PC-3 (cell line): Measurements from ENCODE around the gene NAA25.
"Not testable (repeated sequence)": the region's sequence is repeated elsewhere in the genome, so short reads cannot be mapped to it uniquely, and the experiment has no call there.

Experiments used
- EZH2 ChIP-seq: fragments of 300-600 bp; sonication (generic); IDR thresholded peaks from one replicate; pipeline ENCODE4 v1.6.1; 2017; ENCODE audit warnings: antibody characterized with exemption, mild to moderate bottlenecking, low read length; ENCODE audit not compliant: unreplicated experiment
- TF ChIP-seq, protein P1 (sequence below): fragments of 300-600 bp; sonication (generic); conservative IDR thresholded peaks from 2 replicates; pipeline ENCODE4 v1.5.1; 2017; ENCODE audit warnings: antibody characterized with exemption, low read depth, mild to moderate bottlenecking, low read length

DNA sequence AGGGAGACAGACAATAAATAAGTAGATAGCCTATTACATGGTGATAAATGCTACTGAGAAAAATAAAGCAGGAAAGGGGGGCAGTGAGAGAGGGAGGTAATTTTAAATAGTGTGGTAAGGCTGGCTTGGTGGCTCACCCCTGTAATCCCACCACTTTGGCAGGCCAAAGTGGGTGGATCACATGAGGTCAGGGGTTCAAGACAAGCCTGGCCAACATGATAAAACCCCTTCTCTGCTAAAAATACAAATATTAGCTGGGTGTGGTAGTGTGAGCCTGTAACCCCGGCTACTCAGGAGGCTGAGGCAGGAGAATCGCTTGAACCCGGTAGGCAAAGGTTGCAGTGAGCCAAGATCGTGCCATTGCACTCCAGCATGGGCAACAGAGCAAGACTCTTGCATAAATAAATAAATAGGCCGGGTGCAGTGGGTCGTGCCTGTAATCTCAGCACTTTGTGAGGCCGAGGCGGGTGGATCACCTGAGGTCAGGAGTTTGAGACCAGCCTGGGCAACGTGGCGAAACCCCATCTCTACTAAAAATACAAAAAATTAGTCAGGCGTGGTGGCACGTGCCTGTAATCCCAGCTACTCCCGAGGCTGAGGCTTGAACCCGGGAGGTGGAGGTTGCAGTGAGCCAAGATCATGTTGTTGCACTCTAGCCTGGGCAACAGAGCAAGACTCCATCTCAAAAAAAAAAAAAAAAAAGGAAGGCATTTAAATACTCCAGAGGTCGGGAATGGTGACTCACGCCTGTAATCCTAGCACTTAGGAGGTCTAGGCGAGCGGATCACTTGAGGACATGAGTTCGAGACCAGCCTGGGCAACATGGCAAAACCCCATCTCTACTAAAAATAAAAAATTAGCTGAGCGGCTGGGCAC lies 2.4 kb upstream of the NAA25 start:
- TF ChIP-seq, protein P1, sequence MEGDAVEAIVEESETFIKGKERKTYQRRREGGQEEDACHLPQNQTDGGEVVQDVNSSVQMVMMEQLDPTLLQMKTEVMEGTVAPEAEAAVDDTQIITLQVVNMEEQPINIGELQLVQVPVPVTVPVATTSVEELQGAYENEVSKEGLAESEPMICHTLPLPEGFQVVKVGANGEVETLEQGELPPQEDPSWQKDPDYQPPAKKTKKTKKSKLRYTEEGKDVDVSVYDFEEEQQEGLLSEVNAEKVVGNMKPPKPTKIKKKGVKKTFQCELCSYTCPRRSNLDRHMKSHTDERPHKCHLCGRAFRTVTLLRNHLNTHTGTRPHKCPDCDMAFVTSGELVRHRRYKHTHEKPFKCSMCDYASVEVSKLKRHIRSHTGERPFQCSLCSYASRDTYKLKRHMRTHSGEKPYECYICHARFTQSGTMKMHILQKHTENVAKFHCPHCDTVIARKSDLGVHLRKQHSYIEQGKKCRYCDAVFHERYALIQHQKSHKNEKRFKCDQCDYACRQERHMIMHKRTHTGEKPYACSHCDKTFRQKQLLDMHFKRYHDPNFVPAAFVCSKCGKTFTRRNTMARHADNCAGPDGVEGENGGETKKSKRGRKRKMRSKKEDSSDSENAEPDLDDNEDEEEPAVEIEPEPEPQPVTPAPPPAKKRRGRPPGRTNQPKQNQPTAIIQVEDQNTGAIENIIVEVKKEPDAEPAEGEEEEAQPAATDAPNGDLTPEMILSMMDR, result not testable (repeated sequence)
- not testable (repeated sequence) for TF ChIP-seq EZH2
